Measurements from ENCODE around the gene NIPAL3.

Gene NIPAL3

GRCh38 chr1:24380508-24380907, 35.1 kb upstream of the NIPAL3 start:
- no peak for TF ChIP-seq ZC3H10 (CRISPR knock-in tag; IDR thresholded peaks at IDR 0.05)
- no peak for TF ChIP-seq ZNF8 (CRISPR knock-in tag; IDR thresholded peaks at IDR 0.05)
- TF ChIP-seq ISL1 (CRISPR knock-in tag; IDR thresholded peaks at IDR 0.05) = no peak
- TF ChIP-seq ARNTL (CRISPR knock-in tag; IDR thresholded peaks at IDR 0.05; ENCODE audit: borderline replicate concordance, low read depth) = no peak
- no peak for TF ChIP-seq PPARA (CRISPR knock-in tag; IDR thresholded peaks at IDR 0.05; ENCODE audit: borderline replicate concordance)
- TF ChIP-seq TSHZ2 (CRISPR knock-in tag; IDR thresholded peaks at IDR 0.05) = no peak
- TF ChIP-seq POU6F1 (CRISPR knock-in tag; IDR thresholded peaks at IDR 0.05; ENCODE audit: borderline replicate concordance, low read depth) = no peak
- no peak for TF ChIP-seq CREB5 (CRISPR knock-in tag; IDR thresholded peaks at IDR 0.05; ENCODE audit: low read depth)
- no peak for ATAC-seq

GRCh38 chr1:24381256-24381655, 34.3 kb upstream of the NIPAL3 start:
- ATAC-seq = no peak
- TF ChIP-seq ZFP30 (CRISPR knock-in tag; IDR thresholded peaks at IDR 0.05) (no peak), PPARA (CRISPR knock-in tag; IDR thresholded peaks at IDR 0.05; ENCODE audit: borderline replicate concordance) (no peak)

- no peak for ATAC-seq
- TF ChIP-seq ZNF8 (CRISPR knock-in tag; IDR thresholded peaks at IDR 0.05) = no peak
- TF ChIP-seq GLIS3 (CRISPR knock-in tag; IDR thresholded peaks at IDR 0.05) = no peak
- no peak for TF ChIP-seq ZNF70 (CRISPR knock-in tag; IDR thresholded peaks at IDR 0.05)
- no peak for TF ChIP-seq RARB (CRISPR knock-in tag; IDR thresholded peaks at IDR 0.05)
- TF ChIP-seq ZC3H10 (CRISPR knock-in tag; IDR thresholded peaks at IDR 0.05) = no peak
- TF ChIP-seq TOX (CRISPR knock-in tag; IDR thresholded peaks at IDR 0.05; ENCODE audit: borderline replicate concordance) = no peak
- no peak for TF ChIP-seq CSRNP3 (CRISPR knock-in tag; IDR thresholded peaks at IDR 0.05)
- no peak for TF ChIP-seq CREB5 (CRISPR knock-in tag; IDR thresholded peaks at IDR 0.05; ENCODE audit: low read depth)
- no peak for TF ChIP-seq CSDC2 (CRISPR knock-in tag; IDR thresholded peaks at IDR 0.05)
- no peak for TF ChIP-seq TCF4 (CRISPR knock-in tag; IDR thresholded peaks at IDR 0.05; ENCODE audit: borderline replicate concordance)
- TF ChIP-seq SNAI2 (CRISPR knock-in tag; IDR thresholded peaks at IDR 0.05) = no peak
- no peak for TF ChIP-seq BACH2 (CRISPR knock-in tag; IDR thresholded peaks at IDR 0.05; ENCODE audit: borderline replicate concordance)
- no peak for TF ChIP-seq ESRRG (CRISPR knock-in tag; IDR thresholded peaks at IDR 0.05)
Observed at GRCh38 chr1:24382165-24382577, 33.4 kb upstream of the NIPAL3 start.

- TF ChIP-seq PPARA (CRISPR knock-in tag; IDR thresholded peaks at IDR 0.05; ENCODE audit: borderline replicate concordance) (no peak), ZNF70 (CRISPR knock-in tag; IDR thresholded peaks at IDR 0.05) (no peak), ESRRG (CRISPR knock-in tag; IDR thresholded peaks at IDR 0.05) (no peak), CSRNP3 (CRISPR knock-in tag; IDR thresholded peaks at IDR 0.05) (no peak), TCF4 (CRISPR knock-in tag; IDR thresholded peaks at IDR 0.05; ENCODE audit: borderline replicate concordance) (no peak), TOX (CRISPR knock-in tag; IDR thresholded peaks at IDR 0.05; ENCODE audit: borderline replicate concordance) (no peak), GLIS3 (CRISPR knock-in tag; IDR thresholded peaks at IDR 0.05) (no peak), CREB5 (CRISPR knock-in tag; IDR thresholded peaks at IDR 0.05; ENCODE audit: low read depth) (no peak), ZC3H10 (CRISPR knock-in tag; IDR thresholded peaks at IDR 0.05) (no peak), ARNTL (CRISPR knock-in tag; IDR thresholded peaks at IDR 0.05; ENCODE audit: borderline replicate concordance, low read depth) (no peak)
- no peak for ATAC-seq
Observed at GRCh38 chr1:24383381-24383940, 32.1 kb upstream of the NIPAL3 start.
